CD14-positive monocyte (primary cell): ENCODE results near the gene SLC13A3. TPM values are rescaled to one million over a fixed set of nuclear protein-coding genes. Genes with fewer than 3 reads are reported as not detected.

Experiments used
- DNase-seq, 3 donors: peaks; one replicate each; pipeline ENCODE4 v3.0.0-alpha.2; 2011 to 2022
- H2AFZ ChIP-seq: 2 replicates; pipeline ENCODE4 v1.6.0; 2012; ENCODE audit warnings: mild to moderate bottlenecking, low read depth, low read length, inconsistent platforms; ENCODE audit not compliant: insufficient read depth, poor library complexity, severe bottlenecking
- H3K27ac ChIP-seq, 2 donors: 1 replicate in 1 of 2; 2 replicates in 1 of 2; pipeline ENCODE4 v1.5.1; 2012 to 2013; ENCODE audit warnings: low read length in 2 of 2, control low read depth in 1 of 2, inconsistent platforms in 1 of 2, low read depth in 1 of 2, mild to moderate bottlenecking in 1 of 2
- H3K27me3 ChIP-seq, 2 donors: one replicate each; pipeline versions ENCODE4 v1.6.0 to v1.6.1; 2011 to 2013; ENCODE audit warnings: low read length in 2 of 2; ENCODE audit not compliant: control insufficient read depth in 2 of 2, insufficient read depth in 2 of 2
- H3K36me3 ChIP-seq, 2 donors: replicated peaks in 1 of 2; 1 replicate in 1 of 2; 2 replicates in 1 of 2; pipeline versions ENCODE4 v1.5.1 to v1.6.1; 2012 to 2013; ENCODE audit warnings: low read length in 2 of 2, control low read depth in 1 of 2, inconsistent platforms in 1 of 2, mild to moderate bottlenecking in 1 of 2; ENCODE audit not compliant: insufficient read depth in 2 of 2, control insufficient read depth in 1 of 2
- H3K4me1 ChIP-seq, 2 donors: 1 replicate in 1 of 2; 2 replicates in 1 of 2; pipeline versions ENCODE4 v1.5.1 to v1.6.1; 2012 to 2013; ENCODE audit warnings: low read length in 2 of 2, control low read depth in 1 of 2, inconsistent platforms in 1 of 2, mild to moderate bottlenecking in 1 of 2, moderate library complexity in 1 of 2; ENCODE audit not compliant: insufficient read depth in 2 of 2, control insufficient read depth in 1 of 2
- H3K4me2 ChIP-seq: replicated peaks from 2 replicates; pipeline ENCODE3; 2012; ENCODE audit warnings: low read length, moderate library complexity, mild to moderate bottlenecking; ENCODE audit not compliant: poor library complexity, severe bottlenecking; ENCODE audit errors: extremely low read depth
- H3K4me3 ChIP-seq, 3 experiments: fragments of 200-600 bp in 1 of 3; sonication (generic) in 1 of 3; replicated peaks in 1 of 3; 1 replicate in 2 of 3; 2 replicates in 1 of 3; pipeline ENCODE4 v1.5.1; 2011 to 2013; ENCODE audit warnings: low read length in 3 of 3, mild to moderate bottlenecking in 3 of 3, control low read depth in 2 of 3, low read depth in 2 of 3, inconsistent platforms in 1 of 3, moderate library complexity in 1 of 3
- H3K79me2 ChIP-seq: 2 replicates; pipeline ENCODE4 v1.6.0; 2012; ENCODE audit warnings: mild to moderate bottlenecking, control low read depth, inconsistent platforms, low read length, moderate library complexity; ENCODE audit not compliant: insufficient read depth
- H3K9ac ChIP-seq: 2 replicates; pipeline ENCODE4 v1.6.0; 2017; ENCODE audit warnings: low read length, mild to moderate bottlenecking; ENCODE audit not compliant: insufficient read depth, poor library complexity, severe bottlenecking
- H3K9me3 ChIP-seq, 2 donors: replicated peaks in 1 of 2; 1 replicate in 1 of 2; 2 replicates in 1 of 2; pipeline versions ENCODE4 v1.5.1 to v1.6.1; 2012 to 2013; ENCODE audit warnings: low read length in 2 of 2, control low read depth in 1 of 2; ENCODE audit not compliant: control insufficient read depth in 1 of 2, insufficient read depth in 1 of 2
- H4K20me1 ChIP-seq: 2 replicates; pipeline ENCODE4 v1.6.0; 2012; ENCODE audit warnings: mild to moderate bottlenecking, low read length, control low read depth, moderate library complexity; ENCODE audit not compliant: insufficient read depth
- H3K27ac Mint-ChIP-seq, 7 donors: one replicate each; pipeline ENCODE4 v1.8.0; 2020; ENCODE audit warnings: mild to moderate bottlenecking in 7 of 7, mixed read lengths in 7 of 7, moderate library complexity in 6 of 7, inconsistent platforms in 2 of 7
- H3K27me3 Mint-ChIP-seq, 3 donors: one replicate each; pipeline ENCODE4 v1.8.0; 2021 to 2022; ENCODE audit warnings: low read depth in 3 of 3, mild to moderate bottlenecking in 3 of 3, mixed read lengths in 3 of 3, moderate library complexity in 3 of 3, inconsistent platforms in 1 of 3
- H3K36me3 Mint-ChIP-seq, 2 donors: one replicate each; pipeline ENCODE4 v1.8.0; 2020; ENCODE audit warnings: mixed read lengths in 2 of 2, inconsistent platforms in 1 of 2, mild to moderate bottlenecking in 1 of 2
- H3K4me1 Mint-ChIP-seq: one replicate; pipeline ENCODE4 v1.8.0; 2020; ENCODE audit warnings: mild to moderate bottlenecking, mixed read lengths
- H3K4me3 Mint-ChIP-seq, 2 donors: one replicate each; pipeline ENCODE4 v1.8.0; 2020; ENCODE audit warnings: mild to moderate bottlenecking in 2 of 2, mixed read lengths in 2 of 2, moderate library complexity in 1 of 2
- H3K9me3 Mint-ChIP-seq, 7 donors: one replicate each; pipeline ENCODE4 v1.8.0; 2020 to 2022; ENCODE audit warnings: mixed read lengths in 7 of 7, mild to moderate bottlenecking in 6 of 7, moderate library complexity in 6 of 7, inconsistent platforms in 2 of 7
- WGBS: methylation state at CpG from one replicate; pipeline ENCODE4 v1.1.5; 2013; ENCODE audit warnings: missing lambda C conversion rate; ENCODE audit not compliant: insufficient coverage; 5-methylcytosine and 5-hydroxymethylcytosine counted together
- intact Hi-C, 2 donors: fragments of 100-400 bp; cut with micrococcal nuclease; formaldehyde crosslinking; loops; one replicate each; pipeline versions ENCODE4 v1.15.0 to v1.15.1; 2023
- polyA plus RNA-seq, 3 donors: library from polyadenylated mRNA; depleted of rRNA in 1 of 3; unstranded in 2 of 3; stranded (reverse) in 1 of 3; fragments of 300-500 nt in 2 of 3; fragments of >200 nt in 1 of 3; fragmentation: Illumina TruSeq in 2 of 3; gene quantifications; 1 replicate in 2 of 3; 2 replicates in 1 of 3; pipeline ENCODE4 v1.2.3, GENCODE V29; 2012 to 2021
- TF ChIP-seq, protein P1 (sequence below): fragments of 200-600 bp; IDR thresholded peaks from one replicate; pipeline ENCODE4 v1.8.0; 2022; ENCODE audit warnings: antibody characterized with exemption, mild to moderate bottlenecking

SLC13A3 gene
- polyA plus RNA-seq, 3 donors = 0.04 TPM; not detected in 2

DNA sequence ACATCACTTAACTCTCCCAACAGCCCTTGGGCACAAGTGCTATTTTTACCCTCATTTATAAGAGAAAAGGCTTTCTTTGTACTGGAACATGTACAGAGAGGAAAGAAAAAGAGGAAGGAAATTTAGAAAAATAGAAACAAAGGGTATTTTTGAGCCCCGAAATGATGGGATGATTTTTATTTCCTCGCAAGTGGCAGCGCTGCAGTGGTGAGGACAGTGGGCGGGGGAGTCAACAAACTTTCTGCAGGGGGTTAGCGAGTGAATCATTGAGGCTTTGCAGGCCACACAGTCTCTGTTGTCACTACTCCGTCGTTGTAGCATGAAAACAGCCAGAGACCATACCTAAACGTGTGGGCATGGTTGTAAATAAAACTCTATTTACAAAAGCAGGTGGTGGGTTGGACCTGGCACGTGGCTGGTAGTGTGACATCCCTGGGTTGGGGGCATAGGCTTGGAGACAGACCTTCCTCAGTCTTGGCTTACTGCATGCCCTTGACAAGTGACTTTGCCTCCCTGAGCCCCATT, 75.3 kb downstream of the SLC13A3 start:
- no peaks in the 10 kb centered on the region for H3K36me3 Mint-ChIP-seq
- Histone ChIP-seq H3K27me3 (no peaks in the 10 kb centered on the region), H3K36me3 (no peaks in the 10 kb centered on the region), H3K79me2 (no peaks in the 10 kb centered on the region), H3K9me3 (no peaks in the 10 kb centered on the region), H3K4me1 (peaks cover 0 to 7% of the 10 kb centered on the region in 2 donors), H3K4me2 (no peak overlapping the region), H3K27ac (no peak overlapping the region), H3K4me3 (no peak overlapping the region), H4K20me1 (no peaks in the 10 kb centered on the region), H2AFZ (no peak overlapping the region), H3K9ac (no peak overlapping the region)
- H3K27ac Mint-ChIP-seq = no peak overlapping the region
- TF ChIP-seq, protein P1, sequence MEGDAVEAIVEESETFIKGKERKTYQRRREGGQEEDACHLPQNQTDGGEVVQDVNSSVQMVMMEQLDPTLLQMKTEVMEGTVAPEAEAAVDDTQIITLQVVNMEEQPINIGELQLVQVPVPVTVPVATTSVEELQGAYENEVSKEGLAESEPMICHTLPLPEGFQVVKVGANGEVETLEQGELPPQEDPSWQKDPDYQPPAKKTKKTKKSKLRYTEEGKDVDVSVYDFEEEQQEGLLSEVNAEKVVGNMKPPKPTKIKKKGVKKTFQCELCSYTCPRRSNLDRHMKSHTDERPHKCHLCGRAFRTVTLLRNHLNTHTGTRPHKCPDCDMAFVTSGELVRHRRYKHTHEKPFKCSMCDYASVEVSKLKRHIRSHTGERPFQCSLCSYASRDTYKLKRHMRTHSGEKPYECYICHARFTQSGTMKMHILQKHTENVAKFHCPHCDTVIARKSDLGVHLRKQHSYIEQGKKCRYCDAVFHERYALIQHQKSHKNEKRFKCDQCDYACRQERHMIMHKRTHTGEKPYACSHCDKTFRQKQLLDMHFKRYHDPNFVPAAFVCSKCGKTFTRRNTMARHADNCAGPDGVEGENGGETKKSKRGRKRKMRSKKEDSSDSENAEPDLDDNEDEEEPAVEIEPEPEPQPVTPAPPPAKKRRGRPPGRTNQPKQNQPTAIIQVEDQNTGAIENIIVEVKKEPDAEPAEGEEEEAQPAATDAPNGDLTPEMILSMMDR = no peak
- peaks cover 4 to 19% (median 10%) of the 10 kb centered on the region in 3 donors for H3K27me3 Mint-ChIP-seq
- peaks cover 0 to 5% (median 0%) of the 10 kb centered on the region in 7 donors for H3K9me3 Mint-ChIP-seq
- H3K4me3 Mint-ChIP-seq = no peak overlapping the region
- H3K4me1 Mint-ChIP-seq = peaks cover 8% of the 10 kb centered on the region
- WGBS = 3% methylated on average over 5 of the region's 9 CpGs
- intact Hi-C loops = no loop called here
- DNase-seq = no peak

DNA sequence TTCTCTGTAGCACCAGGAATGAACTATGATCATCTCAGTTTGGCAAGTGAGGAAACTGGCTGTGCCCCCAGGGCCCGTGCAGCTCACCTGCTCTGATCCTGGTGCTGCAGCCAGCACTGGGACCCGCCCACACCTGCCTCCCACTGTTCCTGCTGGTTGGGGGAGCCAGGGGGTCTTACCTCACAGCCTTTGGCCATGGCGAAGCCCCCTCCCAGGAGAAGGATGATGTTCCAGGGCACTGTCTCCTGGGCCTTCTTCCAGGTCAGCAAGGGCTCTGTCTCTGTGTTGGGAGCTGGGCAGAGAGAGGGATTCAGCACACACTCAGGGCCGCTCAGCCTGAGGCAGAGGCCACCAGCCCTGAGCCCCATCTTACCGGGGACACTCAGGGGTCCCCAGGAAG, 75.9 kb downstream of the SLC13A3 start:
- Histone ChIP-seq H3K27me3 (peaks cover 1 to 2% of the 10 kb centered on the region in 2 donors), H3K9ac (no peak overlapping the region), H3K36me3 (no peaks in the 10 kb centered on the region), H3K9me3 (no peaks in the 10 kb centered on the region), H3K27ac (no peak overlapping the region), H3K4me3 (no peak overlapping the region), H4K20me1 (no peaks in the 10 kb centered on the region), H3K4me1 (peaks cover 0 to 7% of the 10 kb centered on the region in 2 donors), H3K79me2 (no peaks in the 10 kb centered on the region), H2AFZ (no peak overlapping the region), H3K4me2 (no peak overlapping the region)
- Mint-ChIP-seq H3K27ac (no peak overlapping the region), H3K4me1 (peaks cover 8% of the 10 kb centered on the region), H3K36me3 (no peaks in the 10 kb centered on the region), H3K27me3 (peaks cover 4 to 19% (median 10%) of the 10 kb centered on the region in 3 donors), H3K9me3 (peaks cover 0 to 5% (median 0%) of the 10 kb centered on the region in 7 donors), H3K4me3 (no peak overlapping the region)
- WGBS = 81% methylated on average over 4 of the region's 5 CpGs
- TF ChIP-seq, protein P1 = no peak
- no peak for DNase-seq
- intact Hi-C loops = no loop called here
